ENCODE data around the gene UBE2H. TPM values are rescaled to one million over a fixed set of nuclear protein-coding genes. Genes with fewer than 3 reads are reported as not detected.

Gene UBE2H
- total RNA-seq, 4 donors from 2014 or later = 82.7 to 162 (median 103) TPM

DNA sequence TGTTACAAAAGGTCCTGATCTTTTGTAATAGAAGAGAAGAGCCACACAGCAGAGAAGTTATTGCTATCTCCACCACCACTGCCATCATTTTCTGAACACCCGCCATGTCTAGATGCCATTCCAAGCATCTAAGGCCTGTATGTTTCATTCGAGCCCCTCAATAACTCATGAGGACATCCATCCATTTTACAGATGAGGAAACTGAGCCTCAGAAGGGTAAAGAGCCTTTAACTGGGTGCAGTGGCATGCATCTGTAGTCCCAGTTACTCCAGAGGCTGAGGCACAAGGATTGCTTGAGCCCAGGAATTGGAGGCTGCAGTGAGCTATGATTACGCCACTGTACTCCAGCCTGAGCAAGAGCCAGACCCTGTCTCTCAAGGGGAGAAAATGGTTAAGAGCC is 39.3 kb downstream of the UBE2H start:
- Histone ChIP-seq H3K4me1 (peaks cover 65 to 70% of the 10 kb centered on the region in 2 donors), H3K9me3 (no peaks in the 10 kb centered on the region), H3K4me3 (no peak overlapping the region), H3K36me3 (peaks cover 0 to 6% of the 10 kb centered on the region in 2 donors), H3K27me3 (no peaks in the 10 kb centered on the region), H3K27ac (peak overlapping the region; percentile 76 to 89 (median 77))
- intact Hi-C loops (cut with DNase I; ENCODE audit: low total_unique reads) (no loop called here), in situ Hi-C loops (cut with MboI; ENCODE audit: low sequenced_read_pairs in 4 of 4) (no loop called here)
- no peak for TF ChIP-seq POLR2A (IDR thresholded peaks at IDR 0.05)
- TF ChIP-seq, protein P1, sequence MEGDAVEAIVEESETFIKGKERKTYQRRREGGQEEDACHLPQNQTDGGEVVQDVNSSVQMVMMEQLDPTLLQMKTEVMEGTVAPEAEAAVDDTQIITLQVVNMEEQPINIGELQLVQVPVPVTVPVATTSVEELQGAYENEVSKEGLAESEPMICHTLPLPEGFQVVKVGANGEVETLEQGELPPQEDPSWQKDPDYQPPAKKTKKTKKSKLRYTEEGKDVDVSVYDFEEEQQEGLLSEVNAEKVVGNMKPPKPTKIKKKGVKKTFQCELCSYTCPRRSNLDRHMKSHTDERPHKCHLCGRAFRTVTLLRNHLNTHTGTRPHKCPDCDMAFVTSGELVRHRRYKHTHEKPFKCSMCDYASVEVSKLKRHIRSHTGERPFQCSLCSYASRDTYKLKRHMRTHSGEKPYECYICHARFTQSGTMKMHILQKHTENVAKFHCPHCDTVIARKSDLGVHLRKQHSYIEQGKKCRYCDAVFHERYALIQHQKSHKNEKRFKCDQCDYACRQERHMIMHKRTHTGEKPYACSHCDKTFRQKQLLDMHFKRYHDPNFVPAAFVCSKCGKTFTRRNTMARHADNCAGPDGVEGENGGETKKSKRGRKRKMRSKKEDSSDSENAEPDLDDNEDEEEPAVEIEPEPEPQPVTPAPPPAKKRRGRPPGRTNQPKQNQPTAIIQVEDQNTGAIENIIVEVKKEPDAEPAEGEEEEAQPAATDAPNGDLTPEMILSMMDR (IDR thresholded peaks at IDR 0.05 in 4 of 5, conservative IDR thresholded peaks at IDR 0.05 in 1 of 5) = no peak
- DNase-seq = no peak
- ATAC-seq = no peak

DNA sequence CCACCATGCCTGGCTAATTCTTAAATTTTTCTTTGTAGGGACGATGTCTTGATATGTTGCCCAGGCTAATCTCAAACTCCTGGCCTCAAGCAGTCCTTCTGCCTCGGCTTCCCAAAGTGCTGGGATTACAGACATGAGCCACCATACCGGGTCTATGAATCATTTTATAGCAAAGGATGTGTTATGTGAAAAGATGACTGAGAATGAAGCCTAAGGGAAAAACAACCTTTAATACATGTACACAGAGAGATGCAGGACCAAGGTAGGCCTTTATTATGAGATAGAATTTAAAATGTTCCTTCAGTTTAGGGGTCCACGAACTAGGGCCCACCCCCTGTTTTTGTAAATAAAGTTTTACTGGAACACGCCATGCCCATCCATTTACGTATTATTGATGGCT is 41.0 kb downstream of the UBE2H start:
- ATAC-seq (no peak), DNase-seq (no peak)
- Histone ChIP-seq H3K4me1 (peaks cover 66 to 70% of the 10 kb centered on the region in 2 donors), H3K9me3 (no peaks in the 10 kb centered on the region), H3K27me3 (no peaks in the 10 kb centered on the region), H3K36me3 (peaks cover 0 to 6% of the 10 kb centered on the region in 2 donors), H3K4me3 (no peak overlapping the region), H3K27ac (no peak overlapping the region)
- TF ChIP-seq, protein P1 (IDR thresholded peaks at IDR 0.05 in 4 of 5, conservative IDR thresholded peaks at IDR 0.05 in 1 of 5) = no peak
- no peak for TF ChIP-seq POLR2A (IDR thresholded peaks at IDR 0.05)
- in situ Hi-C loops (cut with MboI; ENCODE audit: low sequenced_read_pairs in 4 of 4) = no loop called here
- intact Hi-C loops (cut with DNase I; ENCODE audit: low total_unique reads) = no loop called here

DNA sequence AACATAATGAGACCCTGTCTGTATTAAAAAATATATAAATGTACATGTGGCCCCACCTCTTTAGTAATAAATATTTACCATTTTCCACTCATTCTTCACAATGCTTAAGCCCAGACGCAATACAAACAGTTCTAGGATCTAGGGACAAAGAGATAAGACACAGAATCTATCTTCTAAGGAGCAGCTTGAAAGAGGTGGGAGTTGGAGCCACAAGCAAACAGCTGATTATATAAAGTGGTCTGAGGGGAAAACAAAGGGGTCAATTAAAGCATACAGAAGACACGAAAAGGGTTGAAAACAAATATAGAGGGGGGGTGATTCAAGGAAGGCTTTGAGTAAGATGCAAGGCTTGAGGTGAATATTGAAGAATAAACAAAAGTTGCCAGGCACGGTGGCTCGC is 43.1 kb downstream of the UBE2H start:
- H3K36me3 ChIP-seq = peaks cover 0 to 6% of the 10 kb centered on the region in 2 donors
- no peaks in the 10 kb centered on the region for H3K27me3 ChIP-seq
- TF ChIP-seq, protein P1 (IDR thresholded peaks at IDR 0.05 in 4 of 5, conservative IDR thresholded peaks at IDR 0.05 in 1 of 5) = no peak
- TF ChIP-seq POLR2A (IDR thresholded peaks at IDR 0.05) = no peak
- peaks cover 57 to 69% of the 10 kb centered on the region in 2 donors for H3K4me1 ChIP-seq
- H3K27ac ChIP-seq = no peak overlapping the region
- H3K9me3 ChIP-seq = no peaks in the 10 kb centered on the region
- no peak overlapping the region for H3K4me3 ChIP-seq
- in situ Hi-C loops (cut with MboI; ENCODE audit: low sequenced_read_pairs in 4 of 4) = no loop called here
- ATAC-seq = no peak
- DNase-seq = no peak
- intact Hi-C loops (cut with DNase I; ENCODE audit: low total_unique reads) = no loop called here

DNA sequence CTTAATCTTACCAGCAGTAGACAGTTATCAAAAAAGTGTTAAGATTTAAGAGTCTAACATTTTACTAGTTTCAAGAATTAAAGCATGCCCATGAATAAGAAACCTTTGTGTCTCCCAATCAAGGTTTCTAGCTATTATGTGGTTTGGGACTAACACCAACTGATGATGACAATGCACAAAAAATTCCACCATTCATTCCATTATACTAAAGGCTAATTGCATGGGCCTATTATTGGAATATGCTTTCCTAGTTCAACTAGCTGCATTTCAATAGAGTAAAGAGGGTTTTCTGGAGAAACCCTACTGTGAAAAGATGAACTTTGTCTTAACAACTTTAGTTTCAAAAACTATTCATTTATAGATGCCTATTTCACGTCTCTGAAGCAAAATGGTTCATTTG is 44.6 kb downstream of the UBE2H start:
- no peaks in the 10 kb centered on the region for H3K27me3 ChIP-seq
- ATAC-seq (no peak), DNase-seq (no peak)
- in situ Hi-C loops (cut with MboI; ENCODE audit: low sequenced_read_pairs in 4 of 4) (no loop called here), intact Hi-C loops (cut with DNase I; ENCODE audit: low total_unique reads) (no loop called here)
- no peak overlapping the region for H3K4me3 ChIP-seq
- no peaks in the 10 kb centered on the region for H3K9me3 ChIP-seq
- TF ChIP-seq, protein P1 (IDR thresholded peaks at IDR 0.05 in 4 of 5, conservative IDR thresholded peaks at IDR 0.05 in 1 of 5) = no peak
- no peak for TF ChIP-seq POLR2A (IDR thresholded peaks at IDR 0.05)
- H3K27ac ChIP-seq = peak overlapping the region in 3 of 4 donors; percentile 29 to 64 (median 51)
- peaks cover 54 to 70% of the 10 kb centered on the region in 2 donors for H3K4me1 ChIP-seq
- H3K36me3 ChIP-seq = peaks cover 0 to 6% of the 10 kb centered on the region in 2 donors
